Upper lobe of right lung (tissue), 1 donor: ENCODE measurements around the gene PKP3. TPM values are rescaled to one million over a fixed set of nuclear protein-coding genes. Genes with fewer than 3 reads are reported as not detected.

Experiments
- ATAC-seq: fragments of 200-7000 bp; cut with Tn5 transposase; one replicate; pipeline ENCODE4 v1.9.1; 2020; ENCODE audit warnings: mild to moderate bottlenecking, moderate library complexity
- DNase-seq: peaks from one replicate; pipeline ENCODE4 v3.0.0-alpha.2; 2020
- H3K27ac ChIP-seq: fragments of 200-600 bp; one replicate; pipeline ENCODE4 v1.8.0; 2022
- H3K27me3 ChIP-seq: fragments of 200-600 bp; one replicate; pipeline ENCODE4 v1.8.0; 2022; ENCODE audit warnings: mild to moderate bottlenecking
- H3K36me3 ChIP-seq: fragments of 200-600 bp; one replicate; pipeline ENCODE4 v1.8.0; 2022
- H3K4me1 ChIP-seq: fragments of 200-600 bp; one replicate; pipeline ENCODE4 v1.8.0; 2022
- H3K4me3 ChIP-seq: fragments of 200-600 bp; one replicate; pipeline ENCODE4 v1.8.0; 2022; ENCODE audit warnings: mild to moderate bottlenecking
- H3K9me3 ChIP-seq: fragments of 200-600 bp; one replicate; pipeline ENCODE4 v1.8.0; 2022
- intact Hi-C: fragments of 100-400 bp; cut with DNase I; formaldehyde crosslinking; loops from one replicate; pipeline ENCODE4 v1.11.0; 2022
- total RNA-seq: library from RNA; stranded (reverse); fragmentation: NEBNext Ultra II Directional; extraction: Animal tissue kit (Norgen Biotek cat#: 25700); gene quantifications from one replicate; pipeline ENCODE4 v1.2.1, GENCODE V29; 2021
- TF ChIP-seq, protein P1 (sequence below): fragments of 200-600 bp; IDR thresholded peaks from one replicate; pipeline ENCODE4 v1.8.0; 2022; ENCODE audit warnings: antibody characterized with exemption
- donor health status: DM: no; HTN: yes; CAD: no; lungs with severe emphysema.

PKP3 gene
- total RNA-seq, 1 donor from 2014 or later = 40.4 TPM

DNA sequence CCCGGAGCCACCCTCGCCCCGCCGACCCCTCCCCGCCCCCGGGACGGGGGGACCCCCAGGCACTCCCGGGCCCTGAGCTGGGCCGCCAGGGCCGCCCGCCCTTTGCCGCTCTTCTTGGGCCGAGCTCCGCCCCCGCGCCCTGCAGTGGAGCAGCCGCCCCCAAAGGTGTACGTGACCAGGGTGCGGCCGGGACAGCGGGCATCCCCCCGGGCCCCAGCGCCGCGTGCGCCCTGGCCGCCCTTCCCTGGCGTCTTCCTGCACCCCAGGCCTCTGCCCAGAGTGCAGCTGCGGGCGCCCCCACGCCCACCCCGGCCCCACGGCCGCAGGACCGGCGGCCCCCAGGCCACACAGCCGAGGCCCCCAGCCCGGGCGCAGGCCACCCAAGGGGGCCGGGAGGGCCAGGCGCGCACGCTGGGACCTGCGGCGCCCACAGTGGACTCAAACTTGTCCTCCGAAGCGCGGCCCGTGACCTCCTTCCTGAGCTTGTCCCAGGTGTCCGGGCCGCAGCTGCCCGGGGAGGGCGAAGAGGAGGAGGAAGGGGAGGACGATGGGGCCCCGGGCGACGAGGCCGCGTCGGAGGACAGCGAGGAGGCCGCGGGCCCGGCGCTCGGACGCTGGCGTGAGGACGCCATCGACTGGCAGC, 17.4 kb upstream of the PKP3 start:
- H3K27me3 ChIP-seq = no peaks in the 10 kb centered on the region
- intact Hi-C loops = no loop called here
- no peak for ATAC-seq
- H3K27ac ChIP-seq = no peak overlapping the region
- no peaks in the 10 kb centered on the region for H3K4me1 ChIP-seq
- no peak for DNase-seq
- no peaks in the 10 kb centered on the region for H3K36me3 ChIP-seq
- no peak overlapping the region for H3K4me3 ChIP-seq
- no peaks in the 10 kb centered on the region for H3K9me3 ChIP-seq
- TF ChIP-seq, protein P1, sequence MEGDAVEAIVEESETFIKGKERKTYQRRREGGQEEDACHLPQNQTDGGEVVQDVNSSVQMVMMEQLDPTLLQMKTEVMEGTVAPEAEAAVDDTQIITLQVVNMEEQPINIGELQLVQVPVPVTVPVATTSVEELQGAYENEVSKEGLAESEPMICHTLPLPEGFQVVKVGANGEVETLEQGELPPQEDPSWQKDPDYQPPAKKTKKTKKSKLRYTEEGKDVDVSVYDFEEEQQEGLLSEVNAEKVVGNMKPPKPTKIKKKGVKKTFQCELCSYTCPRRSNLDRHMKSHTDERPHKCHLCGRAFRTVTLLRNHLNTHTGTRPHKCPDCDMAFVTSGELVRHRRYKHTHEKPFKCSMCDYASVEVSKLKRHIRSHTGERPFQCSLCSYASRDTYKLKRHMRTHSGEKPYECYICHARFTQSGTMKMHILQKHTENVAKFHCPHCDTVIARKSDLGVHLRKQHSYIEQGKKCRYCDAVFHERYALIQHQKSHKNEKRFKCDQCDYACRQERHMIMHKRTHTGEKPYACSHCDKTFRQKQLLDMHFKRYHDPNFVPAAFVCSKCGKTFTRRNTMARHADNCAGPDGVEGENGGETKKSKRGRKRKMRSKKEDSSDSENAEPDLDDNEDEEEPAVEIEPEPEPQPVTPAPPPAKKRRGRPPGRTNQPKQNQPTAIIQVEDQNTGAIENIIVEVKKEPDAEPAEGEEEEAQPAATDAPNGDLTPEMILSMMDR = no peak

GRCh38 chr11:377174-377865, 16.7 kb upstream of the PKP3 start:
- TF ChIP-seq, protein P1 = no peak
- Histone ChIP-seq H3K9me3 (no peaks in the 10 kb centered on the region), H3K36me3 (no peaks in the 10 kb centered on the region), H3K27me3 (no peaks in the 10 kb centered on the region), H3K4me3 (no peak overlapping the region), H3K4me1 (no peaks in the 10 kb centered on the region), H3K27ac (no peak overlapping the region)
- intact Hi-C loops = no loop called here
- DNase-seq (no peak), ATAC-seq (no peak)

DNA sequence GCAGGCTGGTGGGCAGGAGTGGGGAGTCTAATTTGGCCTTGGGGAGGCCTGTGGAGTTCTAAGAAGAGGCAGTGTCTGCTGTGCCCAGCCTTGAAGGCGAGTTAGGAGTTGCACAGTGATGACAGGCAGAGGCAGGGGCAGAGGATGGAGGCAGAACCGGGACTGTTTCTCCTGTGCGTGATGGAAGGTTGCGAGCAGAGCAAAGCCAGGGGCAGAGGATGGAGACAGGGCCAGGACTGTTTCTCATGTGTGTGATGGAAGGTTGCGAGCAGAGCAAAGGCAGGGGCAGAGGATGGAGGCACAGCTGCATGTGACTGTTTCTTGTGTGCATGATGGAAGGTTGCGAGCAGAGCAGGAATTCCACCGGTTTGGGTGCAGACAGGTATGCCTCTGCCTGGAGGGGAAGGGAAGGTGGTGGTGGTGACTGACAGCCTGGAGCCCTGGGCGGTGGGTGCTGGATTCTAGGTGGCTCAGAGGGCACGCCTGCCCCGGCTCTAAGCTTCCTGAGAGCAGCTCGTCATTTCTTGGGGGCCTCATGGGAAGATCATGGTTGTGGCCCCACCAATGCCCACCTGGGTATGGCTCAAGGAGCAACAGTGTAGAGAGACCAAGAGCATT, 16.0 kb upstream of the PKP3 start:
- H3K27ac ChIP-seq = no peak overlapping the region

GRCh38 chr11:379205-380094, 14.6 kb upstream of the PKP3 start:
- H3K27me3 ChIP-seq = no peaks in the 10 kb centered on the region
- no peak overlapping the region for H3K4me3 ChIP-seq
- ATAC-seq = no peak
- H3K36me3 ChIP-seq = no peaks in the 10 kb centered on the region
- TF ChIP-seq, protein P1 = no peak
- H3K27ac ChIP-seq = no peak overlapping the region
- no peak for DNase-seq
- no peaks in the 10 kb centered on the region for H3K9me3 ChIP-seq
- no peaks in the 10 kb centered on the region for H3K4me1 ChIP-seq
- intact Hi-C loops = no loop called here

More for the DNA sequence above, 16.0 kb upstream of the PKP3 start:
- DNase-seq (no peak), ATAC-seq (no peak)
- Histone ChIP-seq H3K9me3 (no peaks in the 10 kb centered on the region), H3K4me3 (no peak overlapping the region), H3K36me3 (no peaks in the 10 kb centered on the region), H3K4me1 (no peaks in the 10 kb centered on the region), H3K27me3 (no peaks in the 10 kb centered on the region)
- TF ChIP-seq, protein P1 = no peak
- intact Hi-C loops = no loop called here

GRCh38 chr11:380095-380480, 13.9 kb upstream of the PKP3 start:
- no peak overlapping the region for H3K4me3 ChIP-seq
- ATAC-seq (no peak), DNase-seq (no peak)
- TF ChIP-seq, protein P1 = no peak
- no peaks in the 10 kb centered on the region for H3K36me3 ChIP-seq
- no peaks in the 10 kb centered on the region for H3K27me3 ChIP-seq
- H3K9me3 ChIP-seq = no peaks in the 10 kb centered on the region
- H3K4me1 ChIP-seq = no peaks in the 10 kb centered on the region
- intact Hi-C loops = no loop called here
- H3K27ac ChIP-seq = no peak overlapping the region
